Liver (tissue), 9 donors: ENCODE data around the gene RASL11A. TPM values are rescaled to one million over a fixed set of nuclear protein-coding genes. Genes with fewer than 3 reads are reported as not detected.

Source experiments
- DNase-seq: peaks from one replicate; pipeline ENCODE4 v3.0.0-alpha.2; 2017; ENCODE audit warnings: low spot score
- H3K27ac ChIP-seq, 2 donors: one replicate each; pipeline ENCODE4 v1.7.0; 2013; ENCODE audit warnings: inconsistent platforms in 2 of 2, low read length in 2 of 2, control low read depth in 1 of 2, low read depth in 1 of 2, mild to moderate bottlenecking in 1 of 2
- H3K27me3 ChIP-seq, 4 donors: one replicate each; pipeline versions ENCODE4 v1.6.1 to v1.7.0; 2013; ENCODE audit warnings: low read length in 3 of 4, inconsistent platforms in 1 of 4, mild to moderate bottlenecking in 1 of 4, moderate library complexity in 1 of 4; ENCODE audit not compliant: control insufficient read depth in 4 of 4, insufficient read depth in 4 of 4
- H3K36me3 ChIP-seq, 4 donors: one replicate each; pipeline versions ENCODE4 v1.6.1 to v1.7.0; 2013; ENCODE audit warnings: low read length in 3 of 4, mild to moderate bottlenecking in 3 of 4, low read depth in 1 of 4, moderate library complexity in 1 of 4; ENCODE audit not compliant: control insufficient read depth in 4 of 4, insufficient read depth in 3 of 4
- H3K4me1 ChIP-seq, 4 donors: one replicate each; pipeline versions ENCODE4 v1.6.1 to v1.7.0; 2013; ENCODE audit warnings: low read length in 3 of 4, mild to moderate bottlenecking in 3 of 4, moderate library complexity in 1 of 4; ENCODE audit not compliant: control insufficient read depth in 4 of 4, insufficient read depth in 4 of 4
- H3K4me3 ChIP-seq, 3 donors: one replicate each; pipeline versions ENCODE4 v1.6.1 to v1.7.0; 2013; ENCODE audit warnings: low read length in 3 of 3, control low read depth in 1 of 3, low read depth in 1 of 3, mild to moderate bottlenecking in 1 of 3
- H3K9ac ChIP-seq, 2 donors: one replicate each; pipeline ENCODE4 v1.7.0; 2013; ENCODE audit warnings: low read length in 2 of 2, mild to moderate bottlenecking in 2 of 2, moderate library complexity in 2 of 2, control low read depth in 1 of 2, low read depth in 1 of 2
- H3K9me3 ChIP-seq, 4 donors: one replicate each; pipeline versions ENCODE4 v1.6.1 to v1.7.0; 2013; ENCODE audit warnings: low read length in 3 of 4; ENCODE audit not compliant: control insufficient read depth in 4 of 4
- ATF3 ChIP-seq: IDR thresholded peaks from 2 replicates; pipeline ENCODE4 v1.6.1; 2016; ENCODE audit warnings: antibody characterized with exemption
- GABPA ChIP-seq, 2 donors: IDR thresholded peaks in 1 of 2; conservative IDR thresholded peaks in 1 of 2; 2 replicates each; pipeline ENCODE4 v1.6.1; 2016; ENCODE audit warnings: antibody characterized with exemption in 2 of 2, mild to moderate bottlenecking in 1 of 2, moderate library complexity in 1 of 2
- HNF4A ChIP-seq, 2 donors: conservative IDR thresholded peaks; 2 replicates each; pipeline ENCODE4 v1.6.1; 2016; ENCODE audit warnings: antibody characterized with exemption in 2 of 2, mild to moderate bottlenecking in 2 of 2
- JUND ChIP-seq, 2 donors: IDR thresholded peaks; 2 replicates each; pipeline ENCODE4 v1.6.1; 2016; ENCODE audit warnings: antibody characterized with exemption in 2 of 2
- NR2F2 ChIP-seq: IDR thresholded peaks from 2 replicates; pipeline ENCODE4 v1.6.1; 2016; ENCODE audit warnings: antibody characterized with exemption
- RAD21 ChIP-seq, 2 donors: IDR thresholded peaks; 2 replicates each; pipeline ENCODE4 v1.6.1; 2016; ENCODE audit warnings: antibody characterized with exemption in 2 of 2, mild to moderate bottlenecking in 2 of 2
- REST ChIP-seq: IDR thresholded peaks from 2 replicates; pipeline ENCODE4 v1.6.1; 2016; ENCODE audit warnings: antibody characterized with exemption, mild to moderate bottlenecking
- RXRA ChIP-seq, 2 donors: IDR thresholded peaks; 2 replicates each; pipeline ENCODE4 v1.6.1; 2017 to 2018; ENCODE audit warnings: antibody characterized with exemption in 2 of 2, mild to moderate bottlenecking in 1 of 2
- SP1 ChIP-seq: IDR thresholded peaks from 2 replicates; pipeline ENCODE4 v1.6.1; 2018; ENCODE audit warnings: antibody characterized with exemption, mild to moderate bottlenecking
- TAF1 ChIP-seq: conservative IDR thresholded peaks from 2 replicates; pipeline ENCODE4 v1.6.1; 2016; ENCODE audit warnings: antibody characterized with exemption, mild to moderate bottlenecking
- YY1 ChIP-seq: IDR thresholded peaks from 2 replicates; pipeline ENCODE4 v1.6.1; 2016; ENCODE audit warnings: antibody characterized with exemption, mild to moderate bottlenecking
- ZBTB33 ChIP-seq: IDR thresholded peaks from 2 replicates; pipeline ENCODE4 v1.6.1; 2016; ENCODE audit warnings: antibody characterized with exemption
- WGBS: extraction: QIAGEN DNeasy Blood & Tissue Kit; methylation state at CpG from one replicate; pipeline ENCODE4 v1.1.7; 2013; 5-methylcytosine and 5-hydroxymethylcytosine counted together
- polyA plus RNA-seq, 2 donors: library from polyadenylated mRNA; stranded (reverse) in 1 of 2; unstranded in 1 of 2; fragments of 200-250 nt in 1 of 2; fragments of >200 nt in 1 of 2; fragmentation: Nextera tagmentation in 1 of 2; extraction: Ambion mirVana in 1 of 2; gene quantifications; one replicate each; pipeline versions ENCODE4 v1.2.1 to v1.2.3, GENCODE V29; 2013 to 2015
- total RNA-seq, 2 donors: library from RNA; depleted of rRNA; stranded (reverse); fragments of >200 nt; gene quantifications; one replicate each; pipeline ENCODE4 v1.2.3, GENCODE V29; 2014
- donor health status: healthy.
- donor health status: healthy.
- donor health status: healthy.
- donor health status: healthy.
- donor health status: healthy.

Gene RASL11A
- total and polyA plus RNA-seq, 4 donors, result 2.5 to 5.6 (median 4.0) TPM

- no peaks in the 10 kb centered on the region for H3K27me3 ChIP-seq
- no peak overlapping the region for H3K9ac ChIP-seq
- peak; percentile 35 for TF ChIP-seq SP1
- no peak for TF ChIP-seq RAD21 (IDR thresholded peaks at IDR 0.05)
- TF ChIP-seq REST, result no peak
- TF ChIP-seq ZBTB33, result no peak
- TF ChIP-seq JUND (IDR thresholded peaks at IDR 0.05), result no peak
- TF ChIP-seq RXRA (IDR thresholded peaks at IDR 0.05), result peak in 1 of 2 donors; percentile 7
- peak; percentile 8 to 19 for TF ChIP-seq HNF4A (conservative IDR thresholded peaks at IDR 0.05)
- no peak for TF ChIP-seq YY1
- no peak for TF ChIP-seq ATF3
- DNase-seq, result no peak
- H3K27ac ChIP-seq, result no peak overlapping the region
- no peaks in the 10 kb centered on the region for H3K36me3 ChIP-seq
- H3K9me3 ChIP-seq, result no peaks in the 10 kb centered on the region
- WGBS, result 57% methylated on average over 4 of the region's 4 CpGs
- no peaks in the 10 kb centered on the region for H3K4me1 ChIP-seq
- no peak overlapping the region for H3K4me3 ChIP-seq
Observed at GRCh38 chr13:27288392-27288791, 17.8 kb downstream of the RASL11A start.

- Histone ChIP-seq H3K4me1 (no peaks in the 10 kb centered on the region), H3K4me3 (no peak overlapping the region), H3K9me3 (no peaks in the 10 kb centered on the region), H3K27ac (no peak overlapping the region), H3K36me3 (no peaks in the 10 kb centered on the region), H3K27me3 (no peaks in the 10 kb centered on the region), H3K9ac (no peak overlapping the region)
- no peak for DNase-seq
- no peak for TF ChIP-seq RXRA (IDR thresholded peaks at IDR 0.05)
- no peak for TF ChIP-seq NR2F2
- TF ChIP-seq ZBTB33, result no peak
- TF ChIP-seq SP1, result no peak
- no peak for TF ChIP-seq HNF4A (conservative IDR thresholded peaks at IDR 0.05)
- TF ChIP-seq GABPA (IDR thresholded peaks at IDR 0.05 in 1 of 2, conservative IDR thresholded peaks at IDR 0.05 in 1 of 2), result no peak
- TF ChIP-seq REST, result no peak
- no peak for TF ChIP-seq RAD21 (IDR thresholded peaks at IDR 0.05)
- no peak for TF ChIP-seq TAF1
- 65% methylated on average over 2 of the region's 2 CpGs for WGBS
Observed at GRCh38 chr13:27289011-27289665, 18.5 kb downstream of the RASL11A start.
